Measurements from ENCODE around the gene CDH2. TPM values are rescaled to one million over a fixed set of nuclear protein-coding genes. Genes with fewer than 3 reads are reported as not detected.
A peak's percentile ranks its signal among the peaks of the same experiment; 100 is the strongest.

The CDH2 gene
- total RNA-seq, 1 experiment from 2014 or later, result 34.0 TPM

- no TSS peak for BruUV-seq (replicated peaks)
- no peak overlapping the region for H3K27ac ChIP-seq (ENCODE audit: low read length)
- no peaks in the 10 kb centered on the region for H3K9me2 ChIP-seq (replicated peaks; ENCODE audit: low read length)
- H3F3A ChIP-seq (ENCODE audit: low read length, unreplicated experiment), result no peaks in the 10 kb centered on the region
- H3K4me2 ChIP-seq (ENCODE audit: low read length), result no peak overlapping the region
- no peak overlapping the region for H3K9ac ChIP-seq (ENCODE audit: low read length)
- no peak overlapping the region for H2AFZ ChIP-seq (ENCODE audit: low read length)
- H3K4me1 ChIP-seq (ENCODE audit: insufficient read depth, low read length), result peaks cover 20% of the 10 kb centered on the region
- no peaks in the 10 kb centered on the region for H4K20me1 ChIP-seq (ENCODE audit: low read length)
- intact Hi-C loops (cut with micrococcal nuclease), result no loop called here
- CTCF ChIA-PET, result no interaction called here
- H3K4me3 ChIP-seq (ENCODE audit: low read length), result no peak overlapping the region
- no peaks in the 10 kb centered on the region for H3K79me2 ChIP-seq (ENCODE audit: low read length)
- peaks cover 5% of the 10 kb centered on the region; the same call in 1 of the 2 replicates for H3K36me3 ChIP-seq (ENCODE audit: low read depth, low read length)
- H3K9me3 ChIP-seq (ENCODE audit: low read length), result no peaks in the 10 kb centered on the region
- POLR2A ChIA-PET (ENCODE audit: unreplicated experiment), result no interaction called here
- H3K27me3 ChIP-seq (ENCODE audit: low read length), result no peaks in the 10 kb centered on the region
- TF ChIP-seq, protein P1, sequence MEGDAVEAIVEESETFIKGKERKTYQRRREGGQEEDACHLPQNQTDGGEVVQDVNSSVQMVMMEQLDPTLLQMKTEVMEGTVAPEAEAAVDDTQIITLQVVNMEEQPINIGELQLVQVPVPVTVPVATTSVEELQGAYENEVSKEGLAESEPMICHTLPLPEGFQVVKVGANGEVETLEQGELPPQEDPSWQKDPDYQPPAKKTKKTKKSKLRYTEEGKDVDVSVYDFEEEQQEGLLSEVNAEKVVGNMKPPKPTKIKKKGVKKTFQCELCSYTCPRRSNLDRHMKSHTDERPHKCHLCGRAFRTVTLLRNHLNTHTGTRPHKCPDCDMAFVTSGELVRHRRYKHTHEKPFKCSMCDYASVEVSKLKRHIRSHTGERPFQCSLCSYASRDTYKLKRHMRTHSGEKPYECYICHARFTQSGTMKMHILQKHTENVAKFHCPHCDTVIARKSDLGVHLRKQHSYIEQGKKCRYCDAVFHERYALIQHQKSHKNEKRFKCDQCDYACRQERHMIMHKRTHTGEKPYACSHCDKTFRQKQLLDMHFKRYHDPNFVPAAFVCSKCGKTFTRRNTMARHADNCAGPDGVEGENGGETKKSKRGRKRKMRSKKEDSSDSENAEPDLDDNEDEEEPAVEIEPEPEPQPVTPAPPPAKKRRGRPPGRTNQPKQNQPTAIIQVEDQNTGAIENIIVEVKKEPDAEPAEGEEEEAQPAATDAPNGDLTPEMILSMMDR (conservative IDR thresholded peaks at IDR 0.05; ENCODE audit: low read depth, low read length), result no peak
- no peak for TF ChIP-seq EZH2 (IDR thresholded peaks at IDR 0.05; ENCODE audit: low read length, unreplicated experiment)
- TF ChIP-seq EZH2phosphoT487 (IDR thresholded peaks at IDR 0.05; ENCODE audit: borderline replicate concordance, low read length), result no peak
- ATAC-seq, result no peak
- no peak for DNase-seq
Measured at GRCh38 chr18:27966881-27967280, 210.0 kb downstream of the CDH2 start.

DNA sequence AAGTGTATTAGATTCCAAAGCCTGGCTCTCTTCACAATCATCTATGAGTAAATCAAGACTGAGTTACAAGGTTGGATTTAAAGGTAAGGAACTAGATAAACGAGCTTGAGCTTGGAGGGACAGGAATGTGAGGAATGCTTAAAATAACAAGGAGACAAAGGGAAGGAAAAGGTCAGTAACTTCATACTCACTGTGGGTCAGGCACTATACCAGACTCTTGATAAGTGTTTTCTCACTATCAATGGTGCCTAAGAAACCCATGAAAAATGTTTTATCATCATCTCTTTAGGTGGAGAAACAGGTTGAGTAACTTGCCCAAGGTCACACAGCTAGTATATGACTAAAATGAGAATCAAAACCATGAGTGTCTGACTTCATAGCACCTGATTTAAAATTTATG is 212.1 kb downstream of the CDH2 start:
- DNase-seq (peak; percentile 70), ATAC-seq (peak; percentile 20; the same call in 1 of the 2 replicates)
- POLR2A ChIA-PET (ENCODE audit: unreplicated experiment), result no interaction called here
- intact Hi-C loops (cut with micrococcal nuclease), result no loop called here
- Histone ChIP-seq H3K36me3 (ENCODE audit: low read depth, low read length) (peaks cover 10% of the 10 kb centered on the region), H3K9me3 (ENCODE audit: low read length) (no peaks in the 10 kb centered on the region), H3K4me2 (ENCODE audit: low read length) (no peak overlapping the region; the same call in 1 of the 2 replicates), H3K27ac (ENCODE audit: low read length) (no peak overlapping the region), H3K79me2 (ENCODE audit: low read length) (no peaks in the 10 kb centered on the region), H3K4me3 (ENCODE audit: low read length) (no peak overlapping the region), H3K9ac (ENCODE audit: low read length) (no peak overlapping the region), H3K9me2 (replicated peaks; ENCODE audit: low read length) (no peaks in the 10 kb centered on the region), H3F3A (ENCODE audit: low read length, unreplicated experiment) (no peaks in the 10 kb centered on the region), H4K20me1 (ENCODE audit: low read length) (no peaks in the 10 kb centered on the region), H3K27me3 (ENCODE audit: low read length) (no peaks in the 10 kb centered on the region), H3K4me1 (ENCODE audit: insufficient read depth, low read length) (peaks cover 11% of the 10 kb centered on the region), H2AFZ (ENCODE audit: low read length) (no peak overlapping the region)
- TF ChIP-seq, protein P1 (conservative IDR thresholded peaks at IDR 0.05; ENCODE audit: low read depth, low read length), result no peak
- no peak for TF ChIP-seq EZH2phosphoT487 (IDR thresholded peaks at IDR 0.05; ENCODE audit: borderline replicate concordance, low read length)
- TF ChIP-seq EZH2 (IDR thresholded peaks at IDR 0.05; ENCODE audit: low read length, unreplicated experiment), result no peak
- CTCF ChIA-PET, result no interaction called here
- BruUV-seq (replicated peaks), result no TSS peak

DNA sequence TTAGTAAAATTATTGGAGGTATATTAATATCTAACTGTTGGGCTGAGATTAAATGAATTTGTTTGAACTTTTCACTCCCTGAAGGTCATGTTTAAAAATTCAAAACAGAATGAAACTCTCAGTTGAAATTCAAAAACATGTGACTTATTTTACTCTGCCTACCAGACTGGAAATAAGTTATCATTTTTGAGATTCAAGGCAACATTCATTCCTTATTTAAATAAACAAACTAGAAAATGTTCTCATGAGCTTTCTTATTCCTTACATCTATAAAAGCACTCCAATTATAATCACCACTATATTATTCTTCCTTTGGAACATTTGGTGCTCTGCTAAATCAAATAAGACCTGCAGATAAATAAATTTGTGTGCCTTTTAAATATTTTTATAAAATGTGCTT is 217.8 kb downstream of the CDH2 start:
- DNase-seq (no peak), ATAC-seq (no peak)
- CTCF ChIA-PET, result no interaction called here
- H3K4me1 ChIP-seq (ENCODE audit: insufficient read depth, low read length), result no peaks in the 10 kb centered on the region
- no peaks in the 10 kb centered on the region for H3K9me3 ChIP-seq (ENCODE audit: low read length)
- no peaks in the 10 kb centered on the region for H3K79me2 ChIP-seq (ENCODE audit: low read length)
- no TSS peak for BruUV-seq (replicated peaks)
- no peak overlapping the region for H3K4me2 ChIP-seq (ENCODE audit: low read length)
- TF ChIP-seq EZH2phosphoT487 (IDR thresholded peaks at IDR 0.05; ENCODE audit: borderline replicate concordance, low read length) (no peak), EZH2 (IDR thresholded peaks at IDR 0.05; ENCODE audit: low read length, unreplicated experiment) (no peak)
- TF ChIP-seq, protein P1 (conservative IDR thresholded peaks at IDR 0.05; ENCODE audit: low read depth, low read length), result no peak
- intact Hi-C loops (cut with micrococcal nuclease), result no loop called here
- no peak overlapping the region for H3K4me3 ChIP-seq (ENCODE audit: low read length)
- H3K9me2 ChIP-seq (replicated peaks; ENCODE audit: low read length), result no peaks in the 10 kb centered on the region
- no peak overlapping the region for H3K27ac ChIP-seq (ENCODE audit: low read length)
- H4K20me1 ChIP-seq (ENCODE audit: low read length), result no peaks in the 10 kb centered on the region
- peaks cover 13% of the 10 kb centered on the region for H3K36me3 ChIP-seq (ENCODE audit: low read depth, low read length)
- H3K27me3 ChIP-seq (ENCODE audit: low read length), result no peaks in the 10 kb centered on the region
- no peak overlapping the region for H3K9ac ChIP-seq (ENCODE audit: low read length)
- H3F3A ChIP-seq (ENCODE audit: low read length, unreplicated experiment), result no peaks in the 10 kb centered on the region
- POLR2A ChIA-PET (ENCODE audit: unreplicated experiment), result no interaction called here
- no peak overlapping the region for H2AFZ ChIP-seq (ENCODE audit: low read length)

Data from PC-3 (cell line).